ENCODE results near the gene ZNF319.

ZNF319 gene

DNA sequence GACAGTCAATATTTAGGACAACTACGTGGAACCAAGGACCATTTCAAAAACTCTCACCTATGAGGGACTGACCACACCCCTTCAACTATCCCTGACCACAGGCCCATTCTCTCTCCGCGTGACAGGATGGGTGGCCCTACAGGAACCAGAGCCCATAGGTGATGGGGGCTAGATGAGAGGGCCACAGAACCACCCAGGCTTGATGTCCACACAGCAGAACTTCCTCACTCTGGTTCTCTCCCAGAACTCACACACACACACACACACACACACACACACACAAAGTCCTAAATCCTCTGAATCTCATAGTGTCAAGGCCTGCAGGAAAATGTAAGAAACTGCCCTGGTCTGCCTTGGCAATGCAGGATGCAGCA lies 1.5 kb downstream of the ZNF319 start:
- DNase-seq (ENCODE audit: low read depth in 1 of 2, low spot score in 1 of 2) = no peak

DNA sequence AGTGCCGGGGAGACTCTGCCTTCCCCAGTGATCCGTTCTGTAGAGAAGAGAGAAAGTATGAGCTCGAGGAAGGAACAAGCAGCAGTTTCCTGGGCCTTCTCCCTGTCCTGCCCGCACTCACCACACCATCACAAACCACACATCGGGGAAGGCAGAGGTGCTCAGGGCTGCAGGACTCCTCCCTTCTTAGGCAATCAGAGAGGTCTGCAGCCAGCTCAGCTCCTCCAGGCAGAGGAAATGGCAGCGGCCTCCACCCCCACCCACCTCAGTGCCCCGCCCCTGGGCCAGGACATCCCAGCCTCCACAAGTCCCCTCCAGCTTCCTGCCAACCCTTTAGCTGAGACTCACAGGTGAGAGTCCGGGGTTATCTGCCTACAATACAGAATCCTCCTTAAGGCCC lies 2.0 kb downstream of the ZNF319 start:
- no peak for DNase-seq (ENCODE audit: low read depth in 1 of 2, low spot score in 1 of 2)

DNA sequence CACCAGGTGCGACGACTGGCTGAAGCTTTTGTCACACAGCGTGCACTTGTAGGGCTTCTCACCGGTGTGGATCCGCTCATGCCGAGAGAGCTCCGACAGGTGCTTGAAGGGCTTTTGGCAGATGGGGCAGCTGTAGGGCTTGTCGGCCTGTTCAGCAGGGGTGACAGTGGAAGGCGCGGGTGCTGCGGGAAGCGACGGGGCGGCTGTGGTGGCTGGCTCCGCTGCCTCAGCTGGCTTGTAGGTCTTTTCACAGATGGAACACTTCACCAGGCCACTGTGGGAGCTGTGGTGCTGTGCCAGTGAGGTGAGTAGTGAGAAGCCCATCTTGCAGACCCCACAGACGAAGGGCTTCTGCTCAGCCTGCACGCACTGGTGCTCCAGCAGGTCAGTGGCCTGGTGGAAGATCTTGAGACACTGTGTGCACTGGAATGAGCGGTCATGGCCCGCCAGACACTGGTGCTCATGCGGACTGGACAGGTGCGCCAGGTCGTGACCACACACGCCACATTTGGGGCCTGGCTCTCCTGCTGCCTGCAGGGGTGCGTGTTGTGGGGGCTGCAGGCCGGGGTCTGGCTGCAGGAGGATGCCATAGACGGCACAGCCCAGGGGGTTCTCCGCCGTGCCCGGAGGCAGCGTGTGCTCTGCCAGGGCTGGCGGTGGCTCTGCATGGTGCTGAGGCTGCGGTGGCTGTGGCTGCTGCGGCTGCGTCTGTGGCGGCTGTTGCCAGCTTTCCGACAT lies 2.8 kb downstream of the ZNF319 start:
- DNase-seq (ENCODE audit: low read depth in 1 of 2, low spot score in 1 of 2) = no peak

DNA sequence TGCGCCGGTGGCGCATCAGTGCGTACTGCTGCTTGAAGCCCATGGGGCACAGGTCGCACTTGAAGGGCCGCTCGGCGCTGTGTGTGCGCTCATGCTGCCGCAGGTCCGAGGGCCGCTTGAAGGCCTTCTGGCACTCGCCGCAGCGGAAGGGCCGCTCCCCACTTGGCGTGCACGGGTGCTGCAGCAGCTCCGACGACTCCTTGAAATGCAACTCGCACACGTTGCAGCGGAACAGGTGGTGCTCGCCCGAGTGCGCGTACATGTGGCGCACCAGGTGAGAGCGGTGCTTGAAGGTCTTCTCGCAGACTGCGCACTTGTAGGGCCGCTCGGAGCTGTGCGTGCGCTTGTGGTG lies 3.3 kb downstream of the ZNF319 start:
- no peak for DNase-seq (ENCODE audit: low read depth in 1 of 2, low spot score in 1 of 2)

DNA sequence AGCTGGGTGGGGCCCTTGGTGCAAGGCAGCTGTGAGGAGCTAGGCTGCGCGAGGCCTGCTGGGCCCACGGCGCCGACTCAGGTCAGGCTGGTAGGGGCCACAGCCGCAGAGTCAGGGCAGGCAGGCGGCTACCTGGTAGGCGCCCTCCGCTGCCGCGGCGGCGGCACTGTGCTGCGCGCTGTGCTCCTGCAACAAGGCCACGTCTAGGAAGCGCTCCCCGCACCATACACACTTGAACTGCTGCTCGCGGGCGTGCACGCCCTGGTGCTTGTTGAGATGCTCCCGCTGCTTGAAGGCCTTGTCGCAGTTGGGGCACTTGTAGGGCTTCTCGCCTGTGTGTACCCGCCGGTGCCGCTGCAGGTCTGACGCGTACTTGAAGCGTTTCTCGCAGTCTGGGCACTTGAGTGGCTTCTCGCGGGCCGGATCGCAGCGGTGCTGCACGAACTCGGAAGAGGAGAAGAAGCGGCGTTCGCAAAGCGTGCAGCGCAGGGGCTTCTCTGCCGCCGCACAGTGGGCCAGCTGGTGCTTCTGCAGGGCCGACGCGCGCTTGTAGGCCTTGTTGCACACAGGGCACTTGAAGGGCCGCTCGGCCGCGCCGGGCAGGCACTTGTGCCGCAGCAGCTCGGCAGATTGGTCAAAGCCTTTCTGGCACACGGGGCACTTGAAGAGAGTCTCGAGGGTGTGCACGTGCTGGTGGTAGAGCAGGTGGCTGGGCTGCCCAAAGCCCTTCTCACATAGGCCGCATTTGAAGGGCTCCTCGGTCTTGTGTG lies 3.9 kb downstream of the ZNF319 start:
- no peak for DNase-seq (ENCODE audit: low read depth in 1 of 2, low spot score in 1 of 2)

DNA sequence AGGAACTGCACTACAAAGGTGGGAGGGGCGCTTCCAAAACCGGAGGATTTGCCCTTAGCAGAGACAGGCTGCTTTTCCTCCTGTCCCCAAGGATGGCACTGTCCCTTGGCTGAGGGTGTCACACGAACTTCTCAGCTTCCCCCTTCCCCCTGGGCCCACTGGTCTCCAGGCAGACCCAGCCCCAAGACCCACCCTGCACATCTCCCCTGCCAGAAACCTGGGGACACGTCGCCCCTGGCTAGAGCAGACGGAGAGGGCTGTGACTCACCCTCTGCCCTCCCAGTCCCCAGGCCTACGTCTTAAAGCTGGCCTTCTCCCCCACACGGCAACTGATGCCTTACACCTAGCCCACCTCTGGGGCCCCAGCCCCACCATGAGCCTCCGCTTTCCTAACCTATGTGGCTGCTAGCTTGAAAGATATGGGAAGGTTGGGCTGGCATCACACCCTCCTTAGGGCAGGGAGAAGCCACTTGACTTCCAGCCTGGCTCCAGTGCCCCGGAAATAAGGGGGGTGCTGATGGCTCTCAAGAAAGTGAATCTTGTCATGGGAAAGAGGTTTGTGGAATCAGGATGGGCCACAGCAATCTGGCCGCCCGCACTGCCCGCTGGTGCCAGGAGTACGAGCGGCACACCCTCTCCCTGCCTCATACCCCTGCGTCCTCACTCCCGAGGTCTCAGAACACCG lies 4.6 kb downstream of the ZNF319 start:
- no peak for DNase-seq (ENCODE audit: low read depth in 1 of 2, low spot score in 1 of 2)

DNA sequence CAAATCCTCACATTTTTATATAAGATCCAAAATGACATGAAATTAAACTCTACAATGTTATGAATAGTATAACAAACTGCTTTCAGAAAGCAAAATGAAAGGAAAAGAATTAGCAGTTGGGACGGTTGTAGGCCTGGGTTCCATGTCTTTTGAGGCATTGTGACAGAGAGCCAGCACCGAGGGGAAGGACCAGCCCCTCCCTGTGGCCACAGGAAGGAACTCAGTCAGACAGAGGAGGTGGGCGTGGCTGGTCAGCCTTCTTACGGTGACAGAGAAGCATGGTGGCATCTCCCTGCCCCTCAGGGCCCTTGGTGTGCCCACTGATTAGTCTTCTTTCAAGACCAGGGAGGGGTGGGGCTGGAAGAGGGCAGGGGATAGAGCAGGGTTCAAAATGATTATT lies 5.7 kb downstream of the ZNF319 start:
- no peak for DNase-seq (ENCODE audit: low read depth in 1 of 2, low spot score in 1 of 2)

DNA sequence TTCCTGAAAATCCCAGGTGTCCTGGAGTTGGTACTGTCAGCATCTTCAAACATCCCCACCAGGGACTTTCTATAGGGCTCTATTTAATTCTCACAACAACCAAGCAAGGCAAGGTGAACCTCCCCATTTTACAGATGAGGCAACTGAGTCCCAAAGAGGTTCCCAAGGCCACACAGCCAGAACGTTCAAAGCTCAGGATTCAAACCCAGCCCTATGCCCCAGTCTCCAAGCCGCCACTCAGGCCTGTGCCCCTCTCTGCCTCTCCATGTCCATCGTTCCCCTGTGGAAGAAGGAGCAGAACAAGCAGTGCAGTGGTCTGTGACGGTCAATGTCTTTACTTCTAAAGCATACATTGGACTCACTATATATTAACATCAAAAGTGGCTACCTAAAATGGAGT lies 6.1 kb downstream of the ZNF319 start:
- no peak for DNase-seq (ENCODE audit: low read depth in 1 of 2, low spot score in 1 of 2)

DNA sequence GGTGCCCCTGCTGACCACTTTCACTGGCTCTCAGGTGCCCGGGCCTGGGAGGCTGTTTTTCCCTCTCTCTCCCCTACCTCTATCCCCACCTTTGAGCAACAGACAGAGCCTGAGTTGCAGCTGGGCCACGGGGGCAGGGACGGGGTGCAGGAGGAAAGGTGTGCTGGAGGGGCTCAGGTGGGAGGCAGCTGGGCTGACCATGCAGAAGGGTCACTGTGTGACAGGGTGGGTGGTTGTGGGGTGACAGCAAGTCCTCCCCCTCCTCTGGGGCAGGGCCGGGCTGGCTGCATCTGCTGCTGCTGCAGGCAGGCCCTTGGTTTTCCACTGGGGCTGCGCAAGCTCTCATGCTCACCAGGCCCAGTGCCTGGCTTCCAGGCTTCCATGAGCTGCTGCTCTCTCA lies 6.6 kb downstream of the ZNF319 start:
- no peak for DNase-seq (ENCODE audit: low read depth in 1 of 2, low spot score in 1 of 2)

DNA sequence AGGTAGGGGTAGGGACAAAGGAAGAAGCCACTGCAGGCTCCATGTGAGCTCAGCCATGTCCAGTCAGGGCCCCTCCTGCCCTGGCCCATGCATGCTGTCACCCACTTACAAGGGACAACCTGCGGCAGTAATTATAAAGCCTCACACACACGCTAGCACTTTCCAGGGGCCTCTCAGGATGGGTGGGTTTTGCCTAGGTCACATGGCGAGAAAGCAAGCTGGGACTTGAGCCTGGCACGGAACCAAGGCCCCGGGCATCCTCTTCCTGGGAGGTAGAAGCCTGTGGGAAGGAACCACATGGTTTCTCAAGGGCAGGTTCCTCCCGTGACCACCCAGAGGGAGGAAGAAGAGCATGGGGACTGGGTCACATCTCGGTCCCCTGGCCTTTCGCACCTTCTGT lies 7.0 kb downstream of the ZNF319 start:
- DNase-seq (ENCODE audit: low read depth in 1 of 2, low spot score in 1 of 2) = no peak

DNA sequence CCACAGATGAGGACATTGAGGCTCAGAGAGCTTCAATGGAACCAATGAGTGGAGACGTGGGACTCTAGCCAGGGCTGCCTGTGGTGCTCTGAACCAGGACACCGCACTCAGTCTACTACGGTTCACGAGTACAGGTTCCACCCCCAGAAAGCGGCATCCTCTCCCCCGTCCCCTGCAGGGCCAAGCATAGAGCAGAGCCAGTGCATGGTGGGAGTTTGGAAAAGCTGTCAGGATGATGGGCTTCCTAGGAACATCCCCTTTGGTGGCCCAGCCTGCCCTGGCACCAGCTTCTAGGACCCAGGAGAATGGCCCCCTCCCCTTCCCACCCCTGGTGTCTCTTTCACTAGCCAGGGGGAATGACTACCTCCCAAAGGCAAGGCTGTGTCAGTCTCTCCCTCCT lies 8.4 kb downstream of the ZNF319 start:
- DNase-seq (ENCODE audit: low read depth in 1 of 2, low spot score in 1 of 2) = no peak

DNA sequence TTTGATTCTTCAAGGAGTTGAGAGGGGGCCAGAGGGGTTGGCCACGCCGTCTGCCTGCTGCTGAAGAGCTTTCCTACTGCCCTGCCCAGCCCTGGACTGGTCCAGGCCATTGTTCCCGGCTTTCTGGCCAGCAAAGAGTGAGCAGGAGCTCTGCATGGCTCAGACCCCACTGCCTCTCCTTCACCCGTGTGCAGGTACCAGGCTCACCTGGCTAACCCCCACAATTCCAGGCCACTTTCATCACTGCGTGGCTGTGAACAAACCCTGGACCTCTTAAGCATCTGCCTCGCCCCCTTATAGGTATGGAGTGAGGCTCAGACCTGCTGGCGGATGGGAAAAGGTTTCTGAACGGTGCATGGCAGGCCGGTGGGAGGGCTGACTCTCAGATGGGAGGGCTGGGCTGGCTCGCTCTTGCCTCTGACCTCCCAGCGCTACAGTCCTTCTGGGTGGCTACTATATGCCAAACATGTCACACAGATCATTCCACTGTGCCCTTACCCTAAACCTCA lies 8.9 kb downstream of the ZNF319 start:
- DNase-seq (ENCODE audit: low read depth in 1 of 2, low spot score in 1 of 2) = no peak

DNA sequence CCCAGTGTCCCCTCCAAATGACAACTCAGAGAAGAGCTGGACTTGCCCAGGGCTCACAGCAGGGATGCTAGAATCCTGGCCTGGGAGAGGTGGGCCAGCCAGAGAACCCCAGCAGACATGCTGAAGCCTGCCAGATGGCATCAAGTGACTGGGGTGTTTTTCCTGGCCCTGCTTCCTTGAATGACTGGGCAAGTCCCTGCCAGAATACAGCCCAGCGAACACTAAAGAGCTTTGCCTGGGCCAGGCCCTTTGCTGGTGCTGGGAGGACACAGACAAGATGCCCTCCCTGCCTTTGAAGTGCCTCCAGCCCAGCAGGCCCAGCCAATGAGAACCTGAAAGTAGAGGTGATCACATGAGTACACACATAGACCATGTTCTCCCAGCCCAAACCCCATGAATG lies 11.5 kb downstream of the ZNF319 start:
- no peak for DNase-seq (ENCODE audit: low read depth in 1 of 2, low spot score in 1 of 2)

DNA sequence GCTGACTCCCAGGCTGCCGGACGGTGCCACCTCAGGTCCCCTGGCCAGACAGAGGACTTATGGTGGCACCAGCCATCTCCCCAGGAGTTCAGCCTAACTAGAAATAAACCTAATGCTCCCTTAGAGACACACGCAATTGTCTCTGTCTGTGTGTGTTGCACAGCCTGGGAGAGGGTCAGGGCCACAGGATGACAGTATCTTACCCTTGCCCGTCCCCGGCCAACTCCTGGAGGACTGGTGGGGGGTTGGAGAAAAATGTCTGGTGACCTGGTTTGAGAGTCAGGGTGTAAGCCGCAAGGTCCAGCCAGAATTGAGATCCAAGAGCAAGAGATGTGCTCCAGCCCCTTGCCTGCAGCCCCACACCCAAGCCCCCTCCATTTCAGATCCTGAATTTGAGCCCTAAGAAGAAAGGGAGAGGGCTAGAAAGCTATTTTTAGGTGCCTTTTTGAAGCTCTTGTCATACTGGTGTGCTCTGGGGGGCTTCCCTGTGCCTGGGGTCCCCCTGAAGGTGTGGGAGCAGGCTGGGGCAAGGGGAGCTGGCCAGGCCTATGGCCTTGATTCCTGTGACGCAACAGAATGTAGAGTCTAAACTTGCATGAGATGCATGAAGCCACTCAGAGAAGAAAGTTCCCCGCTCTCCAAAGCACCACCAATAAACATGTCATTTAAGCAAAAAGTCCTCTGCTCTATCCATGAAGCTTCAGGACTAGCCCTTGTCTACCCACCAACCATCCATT lies 12.9 kb downstream of the ZNF319 start:
- DNase-seq (ENCODE audit: low read depth in 1 of 2, low spot score in 1 of 2) = no peak

DNA sequence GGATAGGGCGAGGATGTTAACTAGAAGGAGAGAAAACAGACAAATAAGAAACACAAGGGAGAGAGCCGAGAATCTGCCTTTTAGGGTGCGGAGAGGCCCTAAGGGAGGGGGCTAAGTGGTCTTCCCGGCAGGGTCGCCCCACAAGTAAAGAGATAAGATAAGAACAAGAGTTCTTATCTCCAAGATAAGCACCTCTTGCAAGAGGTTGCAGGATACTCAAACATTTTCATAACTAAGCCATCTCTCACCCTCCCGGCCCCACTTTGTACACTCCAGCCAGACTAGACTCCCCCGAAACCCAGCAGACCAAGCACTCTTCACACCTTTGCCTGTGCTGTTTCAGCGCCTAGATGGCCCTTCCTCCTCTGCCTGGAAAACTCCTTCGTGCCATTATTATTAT lies 14.3 kb downstream of the ZNF319 start:
- no peak for DNase-seq (ENCODE audit: low read depth in 1 of 2, low spot score in 1 of 2)

DNA sequence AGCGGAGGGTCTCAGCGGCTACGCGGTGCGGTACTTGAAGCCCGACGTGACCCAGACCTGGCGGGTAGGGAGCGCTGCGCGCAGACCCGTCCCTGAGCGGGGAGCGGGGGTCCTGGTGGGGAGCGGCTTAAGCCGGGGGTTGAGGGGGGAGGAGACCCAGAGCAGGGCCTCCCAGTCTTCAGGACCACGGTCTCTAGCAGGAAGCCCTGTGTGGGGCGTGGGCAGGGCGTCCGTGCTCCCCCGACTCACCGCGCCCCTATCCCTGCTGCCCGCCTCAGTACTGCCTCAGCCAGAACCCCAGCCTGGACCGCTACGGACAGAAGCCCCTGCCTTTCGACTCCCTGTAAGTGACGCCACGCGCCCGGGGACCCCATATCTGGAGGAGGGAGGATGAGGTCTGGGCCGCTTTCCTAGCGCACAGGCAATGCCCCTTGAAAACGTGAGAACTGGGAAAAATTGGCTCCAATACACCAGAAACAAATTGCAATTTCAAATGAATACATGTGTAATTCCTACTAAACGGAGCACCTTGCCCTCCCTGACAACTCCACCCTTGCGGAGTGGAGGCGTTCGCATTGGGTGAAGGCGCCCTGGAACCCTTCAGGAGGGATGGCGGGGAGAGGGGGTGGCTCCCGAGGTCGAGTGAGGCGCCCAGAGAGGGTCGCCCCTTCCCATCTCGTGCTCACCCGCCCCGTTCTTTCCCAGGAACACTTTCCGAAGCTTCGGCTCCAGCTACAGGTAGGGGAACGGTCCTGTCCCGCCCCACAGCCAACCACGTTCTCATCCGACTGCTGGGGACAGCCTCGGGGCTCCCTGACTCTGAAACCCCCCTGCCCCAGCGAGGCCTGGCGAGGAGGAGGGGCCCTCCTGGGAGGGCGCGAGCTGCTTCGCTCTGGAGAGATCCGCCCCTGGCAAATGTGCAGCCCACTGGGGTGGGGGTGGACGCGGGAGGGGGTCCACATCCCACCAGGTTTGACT lies 15.0 kb downstream of the ZNF319 start:
- peak in 1 of 2 donors; percentile 16 for DNase-seq (ENCODE audit: low read depth in 1 of 2, low spot score in 1 of 2)

DNA sequence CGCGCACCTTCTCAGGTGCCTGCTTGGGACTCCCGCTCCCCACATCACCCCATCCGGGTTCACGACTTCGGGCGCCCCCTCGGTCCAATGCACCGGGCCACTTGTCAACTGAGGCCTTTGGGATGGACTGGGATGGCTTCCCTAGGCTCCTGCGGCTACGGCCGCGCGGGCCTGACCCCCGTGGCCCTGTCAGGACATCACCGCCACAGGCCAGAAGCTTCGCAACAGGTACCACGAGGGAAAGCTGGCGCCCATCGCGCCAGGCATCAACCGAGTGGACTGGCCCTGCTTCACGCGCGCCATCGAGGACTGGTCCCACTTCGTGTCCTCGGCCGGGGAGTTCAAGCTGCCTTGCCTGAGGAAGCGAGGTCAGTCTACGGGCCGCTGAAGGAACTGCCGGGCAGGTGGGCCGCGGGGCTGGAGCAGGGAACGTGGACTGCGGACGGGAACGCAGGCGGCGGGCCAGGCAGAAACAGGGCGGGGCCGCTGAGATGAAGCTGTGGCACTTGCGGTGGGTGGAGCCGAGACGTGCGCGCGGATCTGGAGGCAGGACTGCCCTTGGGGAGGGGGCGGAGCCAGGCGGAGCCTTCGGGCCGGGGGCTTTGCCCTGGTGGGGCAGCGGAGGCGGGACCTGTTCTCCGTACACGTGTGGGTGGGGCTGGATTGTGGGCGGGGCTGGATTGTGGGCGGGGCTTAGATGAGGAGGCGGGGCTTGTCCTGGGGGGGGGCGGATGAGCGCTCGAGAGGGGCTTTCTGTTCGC lies 15.8 kb downstream of the ZNF319 start:
- DNase-seq (ENCODE audit: low read depth in 1 of 2, low spot score in 1 of 2) = peak; percentile 81 to 88

DNA sequence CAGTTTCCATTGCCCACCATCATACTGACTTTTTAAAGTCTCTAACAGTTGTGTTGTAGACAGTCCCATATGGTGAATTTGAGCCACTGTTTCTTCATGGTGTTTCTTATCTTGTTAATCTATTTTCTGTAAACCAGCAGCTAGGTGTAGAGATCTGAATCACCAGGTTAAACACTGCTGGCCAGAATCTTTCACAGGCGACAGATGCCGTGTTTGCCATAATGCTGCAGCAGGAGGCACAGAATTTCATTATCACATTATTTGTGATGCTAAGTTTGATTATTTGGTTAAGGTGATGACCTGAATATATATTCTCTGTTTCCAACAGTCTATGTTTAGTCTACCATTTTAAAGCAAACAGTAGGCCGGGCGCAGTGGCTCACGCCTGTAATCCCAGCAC lies 18.1 kb downstream of the ZNF319 start:
- no peak for DNase-seq (ENCODE audit: low read depth in 1 of 2, low spot score in 1 of 2)

DNA sequence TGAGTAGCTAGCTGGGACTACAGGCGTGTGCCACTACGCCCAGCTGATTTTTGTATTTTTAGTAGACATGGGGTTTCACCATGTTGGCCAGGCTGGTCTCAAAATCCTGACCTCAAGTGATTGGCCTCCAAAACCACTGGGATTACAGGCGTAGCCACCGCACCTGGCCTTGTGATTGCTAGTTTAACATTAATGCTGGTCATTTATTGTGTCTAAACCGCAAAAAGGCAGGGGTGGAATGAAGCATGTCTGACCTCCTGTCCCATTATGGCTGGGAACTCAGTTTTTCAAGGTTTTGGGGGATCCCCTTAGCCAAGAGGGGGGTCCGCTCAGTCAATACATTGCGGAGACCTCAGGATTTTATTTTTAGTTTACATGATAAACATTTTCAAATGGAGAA lies 18.8 kb downstream of the ZNF319 start:
- DNase-seq (ENCODE audit: low read depth in 1 of 2, low spot score in 1 of 2) = no peak
